ENCODE measurements around the gene CTXND1. TPM values are rescaled to one million over a fixed set of nuclear protein-coding genes. Genes with fewer than 3 reads are reported as not detected.

Gene CTXND1
- total and polyA plus RNA-seq, 2 experiments from 2014 or later, result 0.05 TPM; not detected in 1

DNA sequence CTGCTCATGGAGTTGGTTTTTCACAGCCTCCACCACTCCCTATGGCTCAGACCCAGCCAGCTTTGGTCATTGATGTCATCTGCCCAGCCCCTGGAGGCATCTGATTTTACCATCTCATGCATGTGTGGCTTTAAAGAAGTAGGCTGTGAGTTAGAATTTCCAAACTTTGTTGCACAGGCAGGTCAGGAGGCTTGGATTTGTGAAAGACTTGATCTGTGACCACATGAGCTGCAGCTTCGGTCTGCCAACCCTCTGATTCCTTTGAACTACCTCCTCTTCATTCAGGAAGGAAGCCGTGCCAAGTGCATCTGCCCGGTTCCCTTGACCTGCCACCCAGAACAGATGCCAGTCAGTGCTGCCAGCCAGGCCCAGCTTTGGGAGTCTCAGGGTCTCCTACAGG lies 9.2 kb downstream of the CTXND1 start:
- Histone ChIP-seq H3K27ac (ENCODE audit: low read depth) (no peak overlapping the region), H3K79me2 (replicated peaks; ENCODE audit: insufficient read depth) (no peaks in the 10 kb centered on the region), H4K20me1 (replicated peaks; ENCODE audit: insufficient read depth) (no peaks in the 10 kb centered on the region), H3K4me1 (ENCODE audit: insufficient read depth) (no peaks in the 10 kb centered on the region), H3K27me3 (ENCODE audit: insufficient read depth) (no peaks in the 10 kb centered on the region), H2AFZ (peak overlapping the region; percentile 86), H3K36me3 (ENCODE audit: insufficient read depth) (no peaks in the 10 kb centered on the region), H3K9me2 (ENCODE audit: insufficient read depth) (no peaks in the 10 kb centered on the region), H3F3A (replicated peaks; ENCODE audit: low read depth) (no peaks in the 10 kb centered on the region), H3K4me2 (no peak overlapping the region), H3K4me3 (no peak overlapping the region)
- Mint-ChIP-seq H3K27me3 (ENCODE audit: insufficient read depth, low read depth, poor library complexity) (peaks cover 12% of the 10 kb centered on the region), H3K9me3 (no peaks in the 10 kb centered on the region), H3K4me3 (no peak overlapping the region), H3K27ac (no peak overlapping the region), H3K36me3 (ENCODE audit: low read depth) (no peaks in the 10 kb centered on the region), H3K4me1 (peaks cover 10% of the 10 kb centered on the region; the same call in 1 of the 3 replicates)
- ATAC-seq (no peak), DNase-seq (ENCODE audit: low spot score) (no peak)
- no peak for TF ChIP-seq EZH2 (IDR thresholded peaks at IDR 0.05; ENCODE audit: low read depth, unreplicated experiment)
- no peak for TF ChIP-seq ZNF331 (CRISPR knock-in tag; IDR thresholded peaks at IDR 0.05; ENCODE audit: low read depth)
- TF ChIP-seq EZH2phosphoT487 (IDR thresholded peaks at IDR 0.05; ENCODE audit: unreplicated experiment), result no peak
- TF ChIP-seq, protein P1, sequence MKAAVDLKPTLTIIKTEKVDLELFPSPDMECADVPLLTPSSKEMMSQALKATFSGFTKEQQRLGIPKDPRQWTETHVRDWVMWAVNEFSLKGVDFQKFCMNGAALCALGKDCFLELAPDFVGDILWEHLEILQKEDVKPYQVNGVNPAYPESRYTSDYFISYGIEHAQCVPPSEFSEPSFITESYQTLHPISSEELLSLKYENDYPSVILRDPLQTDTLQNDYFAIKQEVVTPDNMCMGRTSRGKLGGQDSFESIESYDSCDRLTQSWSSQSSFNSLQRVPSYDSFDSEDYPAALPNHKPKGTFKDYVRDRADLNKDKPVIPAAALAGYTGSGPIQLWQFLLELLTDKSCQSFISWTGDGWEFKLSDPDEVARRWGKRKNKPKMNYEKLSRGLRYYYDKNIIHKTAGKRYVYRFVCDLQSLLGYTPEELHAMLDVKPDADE (IDR thresholded peaks at IDR 0.05), result no peak
- TF ChIP-seq POLR2AphosphoS5 (IDR thresholded peaks at IDR 0.05; ENCODE audit: low read depth), result no peak
- no peak for TF ChIP-seq ZNF114 (CRISPR knock-in tag; IDR thresholded peaks at IDR 0.05)
- TF ChIP-seq CREB1 (CRISPR knock-in tag; IDR thresholded peaks at IDR 0.05; ENCODE audit: low read depth), result no peak

DNA sequence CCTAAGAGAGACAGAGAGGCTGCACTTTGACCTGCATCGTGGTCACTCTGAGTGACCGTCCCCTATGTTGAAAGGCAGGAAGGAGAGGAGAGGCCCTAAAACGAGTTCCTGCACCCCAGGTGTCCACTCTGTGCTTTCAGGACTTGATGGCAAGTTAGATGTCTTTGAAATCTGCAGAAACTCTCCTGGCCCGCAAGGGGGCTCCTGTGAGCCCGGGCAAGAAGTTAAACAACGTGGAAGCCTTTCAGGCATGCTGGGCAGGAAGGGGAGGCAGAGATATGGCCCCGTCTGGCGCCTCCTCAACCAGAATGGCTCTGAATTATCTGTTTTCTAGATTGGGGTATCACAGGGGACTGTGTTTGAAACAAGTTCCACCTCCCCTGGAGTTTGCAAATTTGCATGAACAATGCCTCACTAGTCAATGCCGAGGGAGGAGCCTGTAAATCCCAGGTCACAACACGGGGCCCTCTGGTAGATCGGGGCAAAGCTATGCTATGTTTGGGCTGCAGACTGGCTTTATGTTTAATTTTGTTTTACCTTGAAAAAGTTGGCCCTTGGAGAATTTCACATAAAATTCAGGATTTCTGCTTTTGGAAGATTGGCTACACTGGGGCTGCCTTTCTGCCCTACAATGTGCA lies 9.8 kb downstream of the CTXND1 start:
- H3K27me3 ChIP-seq (ENCODE audit: insufficient read depth), result no peaks in the 10 kb centered on the region
- H4K20me1 ChIP-seq (replicated peaks; ENCODE audit: insufficient read depth), result no peaks in the 10 kb centered on the region
- no peak overlapping the region for H3K4me3 ChIP-seq
- H3K9me3 Mint-ChIP-seq, result no peaks in the 10 kb centered on the region
- H3F3A ChIP-seq (replicated peaks; ENCODE audit: low read depth), result no peaks in the 10 kb centered on the region
- H3K27me3 Mint-ChIP-seq (ENCODE audit: insufficient read depth, low read depth, poor library complexity), result peaks cover 12% of the 10 kb centered on the region
- H3K27ac ChIP-seq (ENCODE audit: low read depth), result no peak overlapping the region
- H3K4me1 ChIP-seq (ENCODE audit: insufficient read depth), result no peaks in the 10 kb centered on the region
- peaks cover 10% of the 10 kb centered on the region; the same call in 1 of the 3 replicates for H3K4me1 Mint-ChIP-seq
- no peak overlapping the region for H3K4me3 Mint-ChIP-seq
- DNase-seq (ENCODE audit: low spot score), result peak; percentile 88
- peak; percentile 92 for ATAC-seq
- H2AFZ ChIP-seq, result peak overlapping the region; percentile 86
- H3K79me2 ChIP-seq (replicated peaks; ENCODE audit: insufficient read depth), result no peaks in the 10 kb centered on the region
- no peaks in the 10 kb centered on the region for H3K36me3 Mint-ChIP-seq (ENCODE audit: low read depth)
- no peaks in the 10 kb centered on the region for H3K9me2 ChIP-seq (ENCODE audit: insufficient read depth)
- H3K36me3 ChIP-seq (ENCODE audit: insufficient read depth), result no peaks in the 10 kb centered on the region
- H3K4me2 ChIP-seq, result no peak overlapping the region
- no peak overlapping the region for H3K27ac Mint-ChIP-seq
- TF ChIP-seq, protein P2, sequence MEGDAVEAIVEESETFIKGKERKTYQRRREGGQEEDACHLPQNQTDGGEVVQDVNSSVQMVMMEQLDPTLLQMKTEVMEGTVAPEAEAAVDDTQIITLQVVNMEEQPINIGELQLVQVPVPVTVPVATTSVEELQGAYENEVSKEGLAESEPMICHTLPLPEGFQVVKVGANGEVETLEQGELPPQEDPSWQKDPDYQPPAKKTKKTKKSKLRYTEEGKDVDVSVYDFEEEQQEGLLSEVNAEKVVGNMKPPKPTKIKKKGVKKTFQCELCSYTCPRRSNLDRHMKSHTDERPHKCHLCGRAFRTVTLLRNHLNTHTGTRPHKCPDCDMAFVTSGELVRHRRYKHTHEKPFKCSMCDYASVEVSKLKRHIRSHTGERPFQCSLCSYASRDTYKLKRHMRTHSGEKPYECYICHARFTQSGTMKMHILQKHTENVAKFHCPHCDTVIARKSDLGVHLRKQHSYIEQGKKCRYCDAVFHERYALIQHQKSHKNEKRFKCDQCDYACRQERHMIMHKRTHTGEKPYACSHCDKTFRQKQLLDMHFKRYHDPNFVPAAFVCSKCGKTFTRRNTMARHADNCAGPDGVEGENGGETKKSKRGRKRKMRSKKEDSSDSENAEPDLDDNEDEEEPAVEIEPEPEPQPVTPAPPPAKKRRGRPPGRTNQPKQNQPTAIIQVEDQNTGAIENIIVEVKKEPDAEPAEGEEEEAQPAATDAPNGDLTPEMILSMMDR (conservative IDR thresholded peaks at IDR 0.05; ENCODE audit: low read depth in 2 of 2), result peak; percentile 79 to 85
- no peak for TF ChIP-seq ZNF331 (CRISPR knock-in tag; IDR thresholded peaks at IDR 0.05; ENCODE audit: low read depth)
- peak; percentile 17; the same call in 1 of the 2 replicates for TF ChIP-seq CREB1 (CRISPR knock-in tag; IDR thresholded peaks at IDR 0.05; ENCODE audit: low read depth)
- TF ChIP-seq ZNF114 (CRISPR knock-in tag; IDR thresholded peaks at IDR 0.05), result 0 out of 2 replicates have a peak, but pooled peaks have one; percentile 74
- TF ChIP-seq JUNB (IDR thresholded peaks at IDR 0.05; ENCODE audit: unreplicated experiment), result no peak
- TF ChIP-seq, protein P3, sequence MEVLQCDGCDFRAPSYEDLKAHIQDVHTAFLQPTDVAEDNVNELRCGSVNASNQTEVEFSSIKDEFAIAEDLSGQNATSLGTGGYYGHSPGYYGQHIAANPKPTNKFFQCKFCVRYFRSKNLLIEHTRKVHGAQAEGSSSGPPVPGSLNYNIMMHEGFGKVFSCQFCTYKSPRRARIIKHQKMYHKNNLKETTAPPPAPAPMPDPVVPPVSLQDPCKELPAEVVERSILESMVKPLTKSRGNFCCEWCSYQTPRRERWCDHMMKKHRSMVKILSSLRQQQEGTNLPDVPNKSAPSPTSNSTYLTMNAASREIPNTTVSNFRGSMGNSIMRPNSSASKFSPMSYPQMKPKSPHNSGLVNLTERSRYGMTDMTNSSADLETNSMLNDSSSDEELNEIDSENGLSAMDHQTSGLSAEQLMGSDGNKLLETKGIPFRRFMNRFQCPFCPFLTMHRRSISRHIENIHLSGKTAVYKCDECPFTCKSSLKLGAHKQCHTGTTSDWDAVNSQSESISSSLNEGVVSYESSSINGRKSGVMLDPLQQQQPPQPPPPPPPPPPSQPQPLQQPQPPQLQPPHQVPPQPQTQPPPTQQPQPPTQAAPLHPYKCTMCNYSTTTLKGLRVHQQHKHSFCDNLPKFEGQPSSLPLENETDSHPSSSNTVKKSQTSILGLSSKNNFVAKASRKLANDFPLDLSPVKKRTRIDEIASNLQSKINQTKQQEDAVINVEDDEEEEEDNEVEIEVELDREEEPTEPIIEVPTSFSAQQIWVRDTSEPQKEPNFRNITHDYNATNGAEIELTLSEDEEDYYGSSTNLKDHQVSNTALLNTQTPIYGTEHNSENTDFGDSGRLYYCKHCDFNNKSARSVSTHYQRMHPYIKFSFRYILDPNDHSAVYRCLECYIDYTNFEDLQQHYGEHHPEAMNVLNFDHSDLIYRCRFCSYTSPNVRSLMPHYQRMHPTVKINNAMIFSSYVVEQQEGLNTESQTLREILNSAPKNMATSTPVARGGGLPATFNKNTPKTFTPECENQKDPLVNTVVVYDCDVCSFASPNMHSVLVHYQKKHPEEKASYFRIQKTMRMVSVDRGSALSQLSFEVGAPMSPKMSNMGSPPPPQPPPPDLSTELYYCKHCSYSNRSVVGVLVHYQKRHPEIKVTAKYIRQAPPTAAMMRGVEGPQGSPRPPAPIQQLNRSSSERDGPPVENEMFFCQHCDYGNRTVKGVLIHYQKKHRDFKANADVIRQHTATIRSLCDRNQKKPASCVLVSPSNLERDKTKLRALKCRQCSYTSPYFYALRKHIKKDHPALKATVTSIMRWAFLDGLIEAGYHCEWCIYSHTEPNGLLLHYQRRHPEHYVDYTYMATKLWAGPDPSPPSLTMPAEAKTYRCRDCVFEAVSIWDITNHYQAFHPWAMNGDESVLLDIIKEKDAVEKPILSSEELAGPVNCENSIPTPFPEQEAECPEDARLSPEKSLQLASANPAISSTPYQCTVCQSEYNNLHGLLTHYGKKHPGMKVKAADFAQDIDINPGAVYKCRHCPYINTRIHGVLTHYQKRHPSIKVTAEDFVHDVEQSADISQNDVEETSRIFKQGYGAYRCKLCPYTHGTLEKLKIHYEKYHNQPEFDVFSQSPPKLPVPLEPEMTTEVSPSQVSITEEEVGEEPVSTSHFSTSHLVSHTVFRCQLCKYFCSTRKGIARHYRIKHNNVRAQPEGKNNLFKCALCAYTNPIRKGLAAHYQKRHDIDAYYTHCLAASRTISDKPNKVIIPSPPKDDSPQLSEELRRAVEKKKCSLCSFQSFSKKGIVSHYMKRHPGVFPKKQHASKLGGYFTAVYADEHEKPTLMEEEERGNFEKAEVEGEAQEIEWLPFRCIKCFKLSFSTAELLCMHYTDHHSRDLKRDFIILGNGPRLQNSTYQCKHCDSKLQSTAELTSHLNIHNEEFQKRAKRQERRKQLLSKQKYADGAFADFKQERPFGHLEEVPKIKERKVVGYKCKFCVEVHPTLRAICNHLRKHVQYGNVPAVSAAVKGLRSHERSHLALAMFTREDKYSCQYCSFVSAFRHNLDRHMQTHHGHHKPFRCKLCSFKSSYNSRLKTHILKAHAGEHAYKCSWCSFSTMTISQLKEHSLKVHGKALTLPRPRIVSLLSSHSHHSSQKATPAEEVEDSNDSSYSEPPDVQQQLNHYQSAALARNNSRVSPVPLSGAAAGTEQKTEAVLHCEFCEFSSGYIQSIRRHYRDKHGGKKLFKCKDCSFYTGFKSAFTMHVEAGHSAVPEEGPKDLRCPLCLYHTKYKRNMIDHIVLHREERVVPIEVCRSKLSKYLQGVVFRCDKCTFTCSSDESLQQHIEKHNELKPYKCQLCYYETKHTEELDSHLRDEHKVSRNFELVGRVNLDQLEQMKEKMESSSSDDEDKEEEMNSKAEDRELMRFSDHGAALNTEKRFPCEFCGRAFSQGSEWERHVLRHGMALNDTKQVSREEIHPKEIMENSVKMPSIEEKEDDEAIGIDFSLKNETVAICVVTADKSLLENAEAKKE (CRISPR knock-in tag; IDR thresholded peaks at IDR 0.05), result peak; percentile 42; the same call in 1 of the 2 replicates
- TF ChIP-seq, protein P1 (IDR thresholded peaks at IDR 0.05), result no peak

Data from GM23338 (cell line).